HG03045 (cell line): ENCODE measurements around the gene ANKRD11.
"Not testable (repeated sequence)": the region's sequence is repeated elsewhere in the genome, so short reads cannot be mapped to it uniquely, and the experiment has no call there.

Experiments used
- ATAC-seq: cut with Tn5 transposase; IDR thresholded peaks from one replicate; pipeline ENCODE4 v1.9.1; 2021; ENCODE audit warnings: mild to moderate bottlenecking, moderate library complexity; ENCODE audit not compliant: unreplicated experiment

Gene ANKRD11

DNA sequence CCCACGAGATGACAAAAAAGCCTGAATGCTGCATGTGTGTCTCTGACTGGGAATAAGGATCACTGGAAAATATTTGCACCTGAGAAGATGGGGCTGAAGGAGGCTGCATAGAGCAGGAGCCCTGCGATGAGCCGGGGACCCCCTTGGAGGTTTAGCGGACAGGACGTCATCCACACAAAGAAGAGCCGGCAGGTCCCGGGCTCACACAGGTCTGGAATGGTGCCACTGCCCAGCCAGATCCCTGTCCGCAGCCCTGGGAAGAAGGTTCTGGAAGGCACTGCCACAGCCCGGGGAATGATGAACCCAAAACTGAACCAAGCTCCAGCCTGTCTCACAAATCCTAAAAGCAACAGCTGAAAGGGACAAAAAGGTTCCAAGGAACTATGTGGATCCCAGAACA, 101.8 kb downstream of the ANKRD11 start:
- ATAC-seq: no peak

DNA sequence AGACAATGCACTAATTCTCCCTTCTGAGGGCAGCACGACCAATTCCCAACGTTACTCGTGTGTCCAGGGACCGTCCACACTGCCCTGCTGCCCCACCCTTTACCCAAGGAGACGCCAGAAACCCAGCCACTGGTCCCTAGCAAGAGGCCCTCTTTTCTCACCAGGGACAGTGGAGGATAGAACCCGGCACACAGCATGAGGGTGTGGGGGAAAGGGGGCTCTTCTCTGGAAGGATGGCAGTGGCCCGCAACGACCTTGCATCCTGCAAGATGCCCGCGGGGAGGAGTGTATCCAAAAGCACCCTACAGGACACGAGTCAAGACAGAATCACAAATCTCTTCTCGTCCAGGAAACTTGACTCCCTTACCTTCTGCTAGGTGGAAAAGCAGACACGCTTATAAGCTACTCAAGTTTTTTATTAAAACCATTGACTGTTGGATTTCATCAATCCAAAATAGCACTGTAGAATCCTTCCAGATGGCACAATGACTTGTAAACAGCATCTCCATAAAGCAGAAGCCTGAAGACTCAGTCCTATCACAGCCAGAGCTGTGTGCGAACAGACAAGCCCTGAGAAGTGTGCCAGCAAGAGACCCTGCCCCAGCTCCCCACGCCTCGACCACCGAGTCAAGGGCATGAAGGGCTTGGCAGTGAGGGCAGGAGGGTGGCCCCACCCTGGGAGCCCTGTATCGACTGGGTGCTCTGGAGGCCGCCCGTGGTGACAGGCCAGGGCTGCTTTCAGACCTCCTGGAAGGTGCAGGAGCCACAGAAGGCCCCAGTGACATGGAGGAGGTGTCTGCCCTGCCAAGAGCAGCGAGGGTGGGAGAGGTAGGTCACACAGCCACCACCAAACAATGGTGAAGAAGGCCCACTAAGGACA, 103.8 kb downstream of the ANKRD11 start:
- no peak for ATAC-seq

DNA sequence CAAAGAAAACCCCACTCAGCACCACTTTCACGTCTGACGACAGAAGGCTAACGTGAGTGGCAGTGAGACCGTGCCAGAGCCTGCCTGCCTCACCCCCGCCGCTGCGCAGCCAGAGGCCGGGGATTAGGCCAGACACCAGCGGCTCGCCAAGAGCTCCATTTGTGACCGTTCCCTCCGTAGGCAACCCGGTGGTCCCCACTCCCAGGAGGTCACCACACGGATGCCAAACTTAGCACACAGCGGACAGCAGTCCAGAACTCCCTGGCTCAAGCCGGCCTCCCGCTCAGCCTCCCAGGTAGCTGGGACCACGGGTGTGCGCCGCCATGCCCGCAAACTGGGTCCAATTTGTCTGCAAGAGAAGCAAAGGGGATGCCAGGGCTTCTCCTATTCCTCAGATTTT, 104.6 kb downstream of the ANKRD11 start:
- no peak for ATAC-seq

DNA sequence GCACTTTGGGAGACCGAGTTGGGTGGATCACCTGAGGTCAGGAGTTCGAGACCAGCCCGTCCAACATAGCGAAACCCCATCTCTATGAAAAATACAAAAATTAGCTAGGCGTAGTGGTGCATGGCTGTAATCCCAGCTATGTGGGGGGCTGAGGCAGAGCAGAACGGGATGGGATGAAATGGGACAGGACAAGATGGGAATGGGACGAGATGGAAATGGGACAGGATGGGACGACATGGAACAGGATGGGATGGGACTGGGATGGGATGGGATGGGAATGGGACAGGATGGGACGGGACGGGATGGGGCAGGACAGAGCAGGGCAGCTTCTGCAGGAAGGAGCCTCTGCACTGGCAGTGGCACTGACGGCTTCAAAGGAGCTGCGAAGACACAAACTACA, 106.1 kb downstream of the ANKRD11 start:
- ATAC-seq: no peak

DNA sequence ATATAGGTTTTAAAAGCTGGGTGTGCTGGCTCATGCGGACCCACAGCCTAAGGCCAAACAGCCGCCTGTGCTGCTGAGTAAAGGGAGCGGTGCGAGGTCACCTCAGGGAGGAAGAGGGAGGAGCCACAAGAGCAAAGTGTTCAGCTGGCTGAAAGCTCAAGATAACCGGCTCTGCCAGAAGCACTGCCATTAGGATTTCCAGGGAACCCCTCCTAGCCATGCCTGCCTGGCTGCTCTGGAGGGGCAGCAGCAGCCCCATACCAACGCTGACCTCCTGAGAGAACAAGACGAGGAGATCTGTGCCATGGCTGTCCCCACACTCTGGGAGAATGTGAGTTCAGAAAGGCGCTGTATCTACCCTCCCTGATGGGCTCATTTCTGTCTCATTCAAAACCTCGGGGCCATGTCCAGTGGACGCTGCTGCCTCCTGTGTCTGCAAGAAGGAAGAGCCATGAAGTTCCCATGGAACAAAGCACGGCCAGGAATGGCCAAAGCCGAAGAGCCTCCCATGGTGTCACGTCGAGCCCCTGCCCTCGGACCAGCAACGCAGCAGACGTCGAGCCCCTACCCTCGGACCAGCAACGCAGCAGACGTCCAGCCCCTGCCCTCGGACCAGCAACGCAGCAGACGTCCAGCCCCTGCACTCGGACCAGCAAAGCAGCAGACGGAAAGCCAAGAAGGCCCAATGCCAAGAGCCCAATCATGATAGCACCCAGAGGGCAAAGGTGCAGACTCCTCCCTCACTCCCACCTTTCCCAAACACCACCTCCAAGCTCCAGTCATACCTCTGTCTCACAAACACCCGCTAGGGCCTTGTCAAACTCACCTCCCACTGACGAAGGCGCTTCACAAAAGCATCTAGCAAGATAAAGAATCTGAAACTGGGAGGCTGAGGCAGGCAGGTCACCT, 107.0 kb downstream of the ANKRD11 start:
- ATAC-seq: no peak

DNA sequence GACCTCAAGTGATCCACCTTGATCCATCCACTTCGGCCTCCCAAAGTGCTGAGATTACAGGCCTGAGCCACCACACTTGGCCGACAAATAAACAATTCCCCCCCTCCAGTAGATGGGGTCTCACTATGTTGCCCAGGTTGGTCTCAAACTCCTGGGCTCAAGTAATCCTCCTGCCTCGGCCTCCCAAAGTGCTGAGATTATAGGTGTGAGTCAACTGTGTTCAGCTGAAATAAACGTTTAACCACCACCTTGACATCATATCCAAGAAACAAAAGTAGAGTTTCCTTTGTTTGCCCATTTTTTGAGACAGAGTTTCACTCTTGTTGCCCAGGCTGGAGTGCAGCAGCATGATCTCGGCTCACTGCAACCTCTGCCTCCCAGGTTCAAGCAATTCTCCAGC, 107.8 kb downstream of the ANKRD11 start:
- not testable (repeated sequence) for ATAC-seq

DNA sequence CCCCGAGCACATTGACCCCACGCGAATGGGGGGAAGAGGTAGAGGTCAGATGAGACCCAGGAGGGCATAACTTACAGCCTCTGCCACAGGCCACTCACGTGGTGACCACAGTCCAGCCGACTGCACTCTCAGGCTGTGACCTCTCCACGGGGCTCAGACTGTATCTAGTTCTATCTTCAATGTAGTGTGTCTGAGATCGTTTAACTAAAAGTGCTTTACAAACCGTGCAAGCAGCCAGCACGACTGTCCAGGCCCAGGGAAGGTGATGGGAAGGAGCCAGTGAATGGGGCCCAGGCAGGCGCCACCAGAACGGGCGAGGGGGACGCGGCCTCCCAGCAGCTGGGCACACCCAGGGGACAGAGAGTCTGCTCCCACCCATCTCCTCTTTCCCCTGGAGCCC, 108.6 kb downstream of the ANKRD11 start:
- no peak for ATAC-seq

DNA sequence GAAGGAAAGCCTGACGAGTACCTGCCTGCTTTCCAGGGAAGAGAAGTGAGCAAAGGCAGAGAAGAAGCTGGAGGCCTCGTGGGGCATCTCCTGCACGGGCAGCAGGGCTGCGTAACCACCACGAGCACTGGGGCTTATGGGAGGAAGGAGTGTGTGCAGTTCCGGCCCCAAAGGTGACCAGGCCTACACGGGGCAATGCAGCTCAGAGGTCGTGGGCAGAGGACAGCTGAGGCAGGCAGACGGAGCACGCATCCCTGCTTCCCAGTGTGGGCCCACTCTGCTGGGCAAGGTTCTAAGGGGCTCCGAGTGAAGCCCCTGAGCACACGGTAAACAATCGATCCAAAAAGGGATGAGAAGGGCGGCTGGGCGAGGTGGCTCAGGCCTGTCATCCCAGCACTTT, 109.7 kb downstream of the ANKRD11 start:
- no peak for ATAC-seq

DNA sequence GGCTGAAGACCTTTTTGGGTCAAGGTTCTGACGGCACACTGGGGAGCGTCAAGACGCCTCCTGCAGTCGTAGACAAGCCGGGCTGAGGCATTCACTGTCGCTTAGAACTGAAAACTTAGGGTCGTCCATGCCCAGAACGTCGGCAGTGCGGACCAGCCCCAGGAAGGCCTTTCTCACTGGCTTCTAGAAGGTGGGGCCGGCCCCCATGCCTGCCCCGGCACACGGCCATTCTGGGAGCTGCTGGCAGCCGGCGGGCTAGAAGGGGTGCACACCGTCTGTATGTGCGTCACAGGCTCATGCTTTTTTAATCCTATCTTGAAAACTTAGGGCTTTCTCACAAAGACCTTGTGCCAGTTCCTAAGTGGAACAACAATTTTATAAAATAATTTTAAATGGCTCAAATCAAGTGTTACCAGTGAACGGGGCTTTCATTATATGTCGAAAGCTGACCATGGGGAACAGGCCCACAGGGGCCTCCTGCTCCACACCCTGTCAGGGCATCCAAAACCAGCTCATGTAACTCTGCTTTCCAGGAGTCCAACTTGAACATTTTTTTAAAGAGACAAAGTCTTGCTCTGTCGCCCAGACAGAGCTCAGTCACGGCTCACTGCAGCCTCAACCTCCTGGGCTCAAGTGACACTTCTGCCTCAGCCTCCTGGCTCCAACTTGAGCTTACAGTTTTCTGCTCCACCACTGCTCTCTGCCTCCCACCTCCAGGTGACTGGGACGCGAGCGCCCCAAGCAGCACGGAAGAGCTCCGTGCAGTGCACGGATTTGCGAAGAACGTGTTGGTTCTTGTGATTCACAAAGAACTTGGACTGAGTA, 111.2 kb downstream of the ANKRD11 start:
- no peak for ATAC-seq

DNA sequence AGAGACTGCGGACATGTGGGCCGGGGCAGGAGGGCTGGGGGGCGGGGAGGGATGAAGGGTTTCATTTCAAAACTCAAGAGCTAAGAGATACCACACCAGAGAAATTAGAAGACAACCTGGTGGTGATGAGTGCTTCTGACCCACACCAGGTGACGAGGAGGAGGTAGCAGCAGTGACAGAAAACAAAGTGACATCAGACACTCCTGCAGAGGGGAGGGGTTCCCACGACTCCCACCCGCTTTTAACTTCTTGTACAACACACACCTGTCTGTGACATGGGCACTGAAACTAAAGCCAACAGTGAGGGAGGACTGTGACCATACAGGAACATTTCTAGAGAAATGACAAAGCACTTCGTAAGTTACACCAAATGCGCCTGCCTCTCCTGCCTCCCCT, 112.9 kb downstream of the ANKRD11 start:
- ATAC-seq: no peak

DNA sequence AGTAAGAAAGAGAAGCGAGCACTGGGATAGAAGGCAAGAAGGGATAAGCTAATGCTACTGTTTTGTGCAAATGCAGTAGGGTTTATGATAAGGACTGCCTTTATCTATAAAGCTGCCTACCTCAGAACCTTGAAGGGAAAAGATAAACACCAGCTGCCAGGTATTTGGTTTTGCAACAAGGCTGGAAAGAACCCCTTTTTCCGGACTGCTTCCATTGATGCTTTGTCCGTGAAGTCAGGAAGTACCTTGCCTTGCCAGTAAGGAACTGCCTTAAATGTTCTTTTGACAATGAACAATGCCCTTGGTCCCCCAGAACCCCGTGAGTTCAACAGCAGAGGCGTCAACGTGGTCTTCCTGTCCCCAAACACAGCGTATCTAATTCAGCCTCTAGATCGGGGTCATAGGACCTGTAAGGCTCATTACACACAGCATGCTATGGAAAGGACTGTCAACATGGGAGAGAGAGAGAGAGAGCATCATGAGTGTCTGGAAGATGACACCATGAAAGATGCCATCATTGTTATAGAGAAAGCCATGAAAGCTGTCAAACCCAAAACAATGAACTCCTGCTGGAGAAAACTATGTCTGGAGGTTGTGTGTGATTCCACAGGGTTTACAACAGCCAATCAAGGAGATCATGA, 113.4 kb downstream of the ANKRD11 start:
- no peak for ATAC-seq

DNA sequence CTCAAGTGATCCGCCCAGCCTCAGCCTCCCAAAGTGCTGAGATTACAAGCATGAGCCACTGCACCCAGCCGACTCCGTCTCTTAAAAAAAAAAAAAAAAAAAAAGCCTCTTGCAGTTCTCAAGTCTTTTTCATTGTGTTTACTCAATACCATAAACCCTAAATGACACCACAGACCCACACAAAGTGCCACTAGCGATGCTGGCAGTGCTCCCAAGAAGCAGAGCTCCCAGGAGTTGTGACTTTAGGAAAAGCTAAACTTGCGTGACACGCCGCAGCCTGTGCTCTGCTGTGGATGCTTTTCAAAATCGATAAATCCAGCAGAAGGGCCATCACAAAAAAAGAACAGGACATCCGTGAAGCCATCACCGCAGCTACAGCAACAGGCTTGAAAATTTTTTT, 114.7 kb downstream of the ANKRD11 start:
- ATAC-seq: no peak

DNA sequence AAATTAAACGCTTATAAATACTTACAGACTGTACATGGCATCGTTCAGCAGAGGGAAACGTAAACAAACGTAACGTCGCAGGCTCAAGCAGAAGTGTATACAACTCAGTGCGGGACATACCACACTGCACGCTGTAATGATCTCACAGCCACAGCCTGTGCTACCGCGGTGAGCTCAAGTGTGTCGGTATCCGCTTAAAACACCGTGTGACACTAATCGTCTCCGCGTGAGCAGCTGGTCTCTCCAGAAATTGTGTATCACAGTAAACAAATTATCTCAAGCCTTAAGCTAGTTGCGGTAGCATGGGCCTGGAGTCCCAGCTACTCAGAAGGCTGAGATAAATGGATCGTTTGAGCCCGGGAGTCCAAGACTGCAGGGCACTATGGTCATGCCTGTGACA, 115.3 kb downstream of the ANKRD11 start:
- no peak for ATAC-seq

DNA sequence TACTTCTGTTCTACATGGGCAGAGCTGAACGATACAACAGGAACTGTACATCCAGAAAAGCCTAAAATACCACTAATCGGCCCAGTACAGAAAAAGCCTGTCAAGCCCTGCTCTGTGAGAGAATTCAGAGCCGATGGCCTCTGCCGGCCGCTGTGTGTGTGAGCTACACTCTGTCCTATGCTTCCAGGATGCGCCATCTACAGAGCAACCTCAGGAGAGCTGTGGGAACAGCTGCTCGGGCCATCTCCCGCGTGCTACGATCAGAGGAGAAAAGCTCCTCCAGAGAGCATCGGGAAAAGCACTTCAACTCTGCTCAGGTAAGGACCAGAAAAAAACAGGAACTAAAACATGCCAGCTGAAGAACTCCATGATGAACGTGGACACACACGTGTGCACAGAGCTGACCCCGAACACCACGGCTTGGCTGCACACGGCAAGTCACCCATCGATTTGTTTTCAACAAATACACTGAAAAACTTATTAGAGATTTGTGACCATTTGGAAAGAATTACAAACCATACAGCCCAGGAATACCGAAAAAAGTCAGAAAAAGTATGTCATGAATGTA, 115.9 kb downstream of the ANKRD11 start:
- ATAC-seq: no peak

DNA sequence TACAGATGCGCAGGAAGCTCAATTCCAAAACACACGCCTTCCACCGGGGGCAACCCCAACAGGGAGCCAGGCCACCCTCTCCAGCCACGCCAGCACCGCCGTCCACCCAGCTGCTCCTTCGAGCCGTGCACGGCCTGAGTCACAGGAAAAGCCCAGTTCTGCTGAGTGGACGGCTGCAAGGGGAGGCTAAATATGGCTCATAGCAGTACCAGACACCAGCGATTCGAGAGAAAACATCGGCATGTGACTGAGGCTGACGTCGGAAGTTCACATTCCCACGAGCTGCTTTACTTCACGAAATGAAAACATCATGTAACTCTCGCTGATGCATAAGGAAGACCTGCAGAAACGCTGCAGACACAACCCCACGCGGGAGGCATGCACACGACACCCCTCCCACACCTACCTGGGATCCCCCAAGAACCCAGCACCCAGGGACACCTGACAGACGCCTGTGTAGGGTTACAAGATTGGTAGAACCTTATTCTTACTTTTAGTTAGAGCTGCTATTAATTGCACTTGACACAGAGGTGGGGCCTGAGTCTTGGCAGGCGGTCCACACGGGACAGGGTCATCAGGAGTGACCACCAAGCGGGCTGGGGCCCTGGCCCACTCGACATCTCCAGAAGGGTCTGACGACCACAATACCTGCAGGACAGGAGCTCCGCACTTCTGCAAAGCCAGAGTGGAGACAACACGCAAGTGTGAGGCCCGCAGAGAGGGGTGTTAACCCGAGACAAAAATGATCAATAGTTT, 116.8 kb downstream of the ANKRD11 start:
- no peak for ATAC-seq

DNA sequence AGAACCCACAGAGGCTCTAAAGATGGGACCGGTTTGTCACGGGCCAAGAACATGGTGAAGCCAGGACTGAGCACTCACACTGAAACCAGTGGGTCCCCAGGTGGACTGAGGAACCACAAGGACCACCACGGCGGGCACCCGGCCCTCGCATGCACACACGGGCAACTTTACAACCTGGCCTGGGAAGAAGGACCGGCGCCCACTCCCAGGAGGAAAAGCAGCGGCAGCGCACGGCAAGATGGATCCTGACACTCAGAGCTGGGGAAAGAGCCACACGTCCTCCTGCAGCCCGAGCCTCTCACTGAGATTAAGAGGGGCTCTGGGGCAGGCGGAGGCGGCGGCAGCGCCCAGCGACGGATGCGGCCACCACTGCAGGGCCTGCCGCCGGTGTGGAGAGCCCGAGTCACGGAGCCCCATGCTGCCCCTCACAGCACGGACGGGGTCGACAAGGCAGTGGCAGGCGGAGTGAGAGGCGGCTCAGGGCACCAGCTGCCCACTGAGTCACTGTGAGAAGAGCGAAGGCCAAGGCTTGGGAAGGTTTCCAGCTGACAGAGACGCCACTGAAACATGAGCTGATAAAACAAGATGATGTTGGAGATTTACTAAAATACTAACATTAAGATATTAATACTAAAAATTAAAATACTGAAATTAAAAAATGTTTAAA, 118.3 kb downstream of the ANKRD11 start:
- no peak for ATAC-seq

DNA sequence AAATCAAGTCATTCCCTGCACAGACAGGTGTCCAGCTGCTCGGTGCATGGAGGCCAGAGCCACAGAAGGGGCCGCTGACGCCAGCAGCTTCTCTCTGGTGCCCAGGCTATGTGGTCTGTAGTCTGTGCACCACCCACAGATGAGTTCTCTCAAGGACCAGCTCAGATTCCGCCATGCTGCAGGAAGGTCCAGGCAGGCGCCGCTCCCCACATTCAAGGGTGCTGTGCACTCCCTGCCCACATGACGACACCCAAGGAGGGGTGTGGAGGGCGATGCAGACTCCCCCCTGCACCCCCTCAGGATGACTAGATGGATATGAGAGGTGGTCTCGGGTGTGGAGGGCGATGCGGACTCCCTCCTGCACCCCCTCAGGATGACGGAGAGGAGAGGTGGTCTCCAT, 119.0 kb downstream of the ANKRD11 start:
- no peak for ATAC-seq

DNA sequence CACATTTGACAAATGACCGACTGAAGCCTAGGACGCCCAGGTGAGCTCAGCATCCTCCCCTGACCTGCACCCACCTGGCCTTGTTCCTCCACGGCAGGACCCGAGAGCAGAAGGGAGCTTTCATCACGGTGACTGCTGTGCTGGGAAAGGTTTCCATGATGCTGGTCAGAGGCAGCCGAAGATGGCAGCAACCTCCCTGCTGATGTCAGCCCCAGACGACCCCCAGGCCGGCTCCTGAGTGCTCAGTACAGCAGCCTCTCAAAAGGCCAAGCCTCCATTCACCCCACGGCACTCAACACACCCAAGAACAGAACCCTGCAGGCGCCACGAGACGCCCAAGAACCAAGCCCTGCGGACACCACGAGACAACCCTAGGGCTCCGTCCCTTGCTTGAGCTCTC, 119.8 kb downstream of the ANKRD11 start:
- ATAC-seq: no peak

DNA sequence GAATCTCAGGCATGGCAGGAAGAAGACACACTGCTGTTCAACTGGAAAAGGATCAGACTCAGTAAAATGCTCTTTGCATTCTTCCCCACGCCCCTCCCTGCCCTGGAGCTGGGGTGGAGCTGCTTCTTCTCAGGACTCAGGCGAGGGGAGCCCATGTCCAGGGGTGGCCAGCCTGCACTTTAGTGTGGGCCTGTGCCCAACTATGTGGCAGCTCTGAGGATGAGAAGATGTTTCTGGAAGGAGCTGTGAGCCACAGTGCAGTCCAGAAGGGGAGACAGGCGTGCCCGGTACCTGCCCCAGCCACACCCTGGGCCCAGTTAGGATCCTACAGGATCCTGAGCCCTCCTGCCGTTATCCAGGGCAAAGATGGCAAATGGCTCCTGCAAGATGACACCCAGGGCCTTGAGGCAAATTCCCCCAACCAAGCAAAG, 120.3 kb downstream of the ANKRD11 start:
- ATAC-seq: no peak
